Adipose tissue (tissue), 3 donors: ENCODE measurements around the gene EIF4G3. TPM values are rescaled to one million over a fixed set of nuclear protein-coding genes. Genes with fewer than 3 reads are reported as not detected.
A peak's percentile ranks its signal among the peaks of the same experiment; 100 is the strongest.

Source experiments
- H3K27ac ChIP-seq: one replicate; pipeline ENCODE4 v1.5.1; 2013; ENCODE audit warnings: low read depth, low read length
- WGBS, 3 donors: extraction: QIAGEN DNeasy Blood & Tissue Kit; methylation state at CpG; one replicate each; pipeline ENCODE4 v1.1.7; 2013; 5-methylcytosine and 5-hydroxymethylcytosine counted together
- polyA plus RNA-seq, 3 donors: library from polyadenylated mRNA; stranded (reverse); fragments of 200-250 nt; gene quantifications; one replicate each; pipeline ENCODE4 v1.2.3, GENCODE V29; 2013
- donor health status: healthy with polysubstance abuse.
- donor health status: Bipolar disorder and iron deficiency.
- donor health status: healthy.

Gene EIF4G3
- polyA plus RNA-seq, 3 donors: 5.4 to 24.1 (median 19.0) TPM

- WGBS, 3 donors: 44 to 47% (median 46%) methylated on average over 22 of the region's 22 CpGs
- peak overlapping the region; percentile 87 for H3K27ac ChIP-seq
Observed at GRCh38 chr1:20787840-20788795, 388.6 kb downstream of the EIF4G3 start.

GRCh38 chr1:20787029-20787839, 389.5 kb downstream of the EIF4G3 start, which contains the start of gene HP1BP3:
TSS of gene HP1BP3 (minus strand) at chr1:20787307. CDS start at chr1:20780440, 6,867 bp downstream.
- WGBS, 3 donors: 0 to 1% (median 0%) methylated on average over 61 to 97 of the region's 99 CpGs
- H3K27ac ChIP-seq: peak within 1 kb of the TSS; percentile 87

GRCh38 chr1:20786253-20787028, 390.3 kb downstream of the EIF4G3 start:
- whole genome bisulfite sequencing, 3 donors: 0 to 1% (median 0%) methylated on average over 87 to 102 of the region's 102 CpGs
- H3K27ac ChIP-seq: peak overlapping the region; percentile 19

- WGBS, 3 donors: 0 to 1% (median 1%) methylated on average over 16 of the region's 16 CpGs
- H3K27ac ChIP-seq: peak overlapping the region; percentile 19
Observed at GRCh38 chr1:20785907-20786252, 390.8 kb downstream of the EIF4G3 start.

GRCh38 chr1:20775700-20776099, 401.0 kb downstream of the EIF4G3 start:
- H3K27ac ChIP-seq: no peak overlapping the region
- 84 to 87% (median 86%) methylated on average over 4 of the region's 4 CpGs for WGBS, 3 donors

- WGBS, 3 donors: 80 to 95% (median 91%) methylated on average over 3 of the region's 3 CpGs
- no peak overlapping the region for H3K27ac ChIP-seq
Observed at GRCh38 chr1:20771780-20772179, 404.9 kb downstream of the EIF4G3 start.

- no peak overlapping the region for H3K27ac ChIP-seq
- WGBS, 3 donors: 94 to 96% (median 95%) methylated on average over 6 of the region's 6 CpGs
Observed at GRCh38 chr1:20770314-20771087, 406.2 kb downstream of the EIF4G3 start.

GRCh38 chr1:20767271-20767670, 409.4 kb downstream of the EIF4G3 start:
- H3K27ac ChIP-seq: no peak overlapping the region

- WGBS, 3 donors: 85 to 96% (median 95%) methylated on average over 3 of the region's 3 CpGs
- no peak overlapping the region for H3K27ac ChIP-seq
Observed at GRCh38 chr1:20763417-20763816, 413.3 kb downstream of the EIF4G3 start.

GRCh38 chr1:20760322-20760721, 416.4 kb downstream of the EIF4G3 start:
- WGBS, 3 donors: 94 to 96% (median 94%) methylated on average over 6 of the region's 6 CpGs
- no peak overlapping the region for H3K27ac ChIP-seq

Other genes with a start within 250 kb of the EIF4G3 start
- 100 to 1,000 TPM in 1 of 3 donors, 10 to 100 TPM in 2; 63.8 to 110 (median 65.3) TPM for gene ECE1, start 113.6 kb upstream of the EIF4G3 start, polyA plus RNA-seq